GM18517 (cell line): ENCODE results near the gene FAM236A.
"Not testable (repeated sequence)": the region's sequence is repeated elsewhere in the genome, so short reads cannot be mapped to it uniquely, and the experiment has no call there.

Source experiments
- ATAC-seq: cut with Tn5 transposase; IDR thresholded peaks from one replicate; pipeline ENCODE4 v1.9.1; 2021; ENCODE audit warnings: mild to moderate bottlenecking, moderate library complexity; ENCODE audit not compliant: unreplicated experiment

FAM236A gene

DNA sequence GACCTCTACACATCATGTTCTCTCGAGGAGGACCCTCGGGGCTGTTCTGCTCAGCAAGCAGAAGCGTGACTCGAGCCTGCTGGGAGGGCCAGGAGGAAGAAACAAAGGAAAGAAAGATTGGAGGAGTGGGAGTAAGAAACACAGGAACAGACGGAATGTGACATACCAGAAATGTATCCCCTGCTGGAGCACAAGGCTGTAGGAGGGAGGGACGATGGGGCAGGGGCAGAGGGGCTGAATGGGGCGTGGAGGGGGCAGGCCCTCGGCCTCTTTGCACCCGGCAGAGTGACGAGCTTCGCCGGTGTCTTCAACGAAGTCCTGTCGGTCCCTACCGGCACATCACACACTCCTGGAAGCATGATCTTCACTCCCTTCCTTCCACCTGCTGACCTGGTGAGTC, at the start of gene FAM236A:
Gene FAM236A, plus strand, starts transcription at position 301 of the 400 bp plus-strand sequence. Its CDS starts 57 bp downstream, at position 358.
- not testable (repeated sequence) for ATAC-seq

DNA sequence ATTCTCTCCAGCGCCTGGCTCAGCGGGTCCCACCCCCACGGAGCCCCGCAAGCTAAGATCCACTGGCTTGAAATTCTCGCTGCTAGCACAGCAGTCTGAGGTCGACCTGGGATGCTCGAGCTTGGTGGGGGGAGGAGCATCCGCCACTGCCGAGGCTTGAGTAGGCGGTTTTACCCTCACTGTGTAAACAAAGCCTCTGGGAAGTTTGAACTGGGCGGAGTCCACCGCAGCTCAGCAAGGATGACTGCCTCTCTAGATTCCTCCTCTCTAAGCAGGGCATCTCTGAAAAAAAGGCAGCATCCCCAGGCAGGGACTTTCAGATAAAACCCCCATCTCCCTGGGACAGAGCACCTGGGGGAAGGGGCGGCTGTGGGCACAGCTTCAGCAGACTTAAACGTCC, 48.3 kb upstream of the FAM236A start:
- ATAC-seq: not testable (repeated sequence)

DNA sequence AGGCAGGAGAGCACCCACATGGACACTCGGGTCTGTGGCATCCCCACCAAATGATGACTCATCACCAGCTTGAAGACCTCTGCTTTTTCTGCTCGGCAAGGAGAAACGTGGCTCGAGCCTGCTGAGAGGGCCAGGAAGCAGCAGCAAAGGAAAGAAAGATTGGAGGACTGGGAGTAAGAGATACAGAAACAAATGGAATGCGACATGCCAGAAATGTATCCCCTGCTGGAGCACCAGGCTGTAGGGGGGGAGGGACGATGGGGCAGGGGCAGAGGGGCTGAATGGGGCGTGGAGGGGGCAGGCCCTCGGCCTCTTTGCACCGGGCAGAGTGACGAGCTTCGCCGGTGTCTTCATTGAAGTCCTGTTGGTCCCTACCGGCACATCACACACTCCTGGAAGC, 25.7 kb upstream of the FAM236A start, which contains the start of gene FAM236C:
Gene FAM236C, plus strand, starts transcription at position 301 of the 400 bp plus-strand sequence. CDS start 100 bp downstream, outside the sequence.
- ATAC-seq: not testable (repeated sequence)

DNA sequence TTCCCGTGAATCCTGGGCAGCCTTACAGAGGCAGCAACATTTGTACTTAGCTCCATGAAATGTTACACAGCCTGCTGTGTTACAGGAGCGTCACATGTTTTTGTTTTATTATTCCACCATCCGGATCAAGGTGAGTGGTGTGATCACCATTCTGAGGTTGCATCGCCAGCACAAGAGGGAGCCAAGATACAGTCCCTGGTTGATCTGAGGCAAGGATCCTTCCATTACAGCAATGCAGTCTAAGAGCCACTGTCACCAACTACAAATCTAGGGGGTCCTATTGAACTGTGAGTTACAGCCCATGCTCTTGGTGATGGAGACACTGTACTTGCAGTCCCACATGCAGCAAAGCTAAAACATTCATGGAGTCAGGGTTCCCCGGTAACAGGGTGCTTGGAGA, 21.9 kb upstream of the FAM236A start:
- not testable (repeated sequence) for ATAC-seq

DNA sequence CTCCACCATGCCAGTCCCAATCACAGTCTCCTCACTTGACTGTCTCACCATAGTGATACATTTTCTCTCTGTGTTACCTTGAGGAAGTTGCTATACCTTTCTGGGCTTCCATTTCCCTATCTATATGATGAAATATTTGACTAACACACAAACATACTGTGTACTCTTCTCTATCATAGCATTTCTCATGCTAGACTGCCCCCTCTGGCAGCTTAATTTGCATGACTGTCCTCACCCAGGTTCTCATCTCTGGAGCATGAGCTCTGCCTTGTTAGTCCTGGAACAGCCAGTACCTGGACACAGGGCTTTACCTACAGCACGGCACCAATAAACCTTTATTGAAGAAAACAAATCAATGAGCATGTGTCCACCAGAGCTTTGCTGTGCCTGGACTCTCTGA, 5.7 kb upstream of the FAM236A start:
- ATAC-seq: not testable (repeated sequence)

DNA sequence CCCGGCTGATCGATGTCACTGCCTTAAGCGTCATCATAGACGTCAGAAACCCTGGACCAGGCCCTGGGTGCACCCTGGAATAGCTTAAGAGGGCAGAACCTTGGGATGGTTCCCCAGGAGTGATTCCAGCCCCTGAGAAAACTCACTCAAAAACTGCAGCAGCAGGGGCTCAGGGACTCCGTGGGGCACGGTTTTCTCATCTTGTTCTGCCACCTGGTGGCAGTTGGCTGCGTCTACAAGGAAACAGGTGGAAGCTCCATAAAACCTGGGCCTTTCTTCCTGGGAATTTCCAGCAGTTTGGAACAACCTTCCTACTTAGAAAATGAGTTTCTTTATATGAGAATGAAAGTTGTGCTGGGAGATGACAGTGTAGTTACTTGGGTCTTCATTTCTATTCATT, 1.6 kb upstream of the FAM236A start:
- not testable (repeated sequence) for ATAC-seq

DNA sequence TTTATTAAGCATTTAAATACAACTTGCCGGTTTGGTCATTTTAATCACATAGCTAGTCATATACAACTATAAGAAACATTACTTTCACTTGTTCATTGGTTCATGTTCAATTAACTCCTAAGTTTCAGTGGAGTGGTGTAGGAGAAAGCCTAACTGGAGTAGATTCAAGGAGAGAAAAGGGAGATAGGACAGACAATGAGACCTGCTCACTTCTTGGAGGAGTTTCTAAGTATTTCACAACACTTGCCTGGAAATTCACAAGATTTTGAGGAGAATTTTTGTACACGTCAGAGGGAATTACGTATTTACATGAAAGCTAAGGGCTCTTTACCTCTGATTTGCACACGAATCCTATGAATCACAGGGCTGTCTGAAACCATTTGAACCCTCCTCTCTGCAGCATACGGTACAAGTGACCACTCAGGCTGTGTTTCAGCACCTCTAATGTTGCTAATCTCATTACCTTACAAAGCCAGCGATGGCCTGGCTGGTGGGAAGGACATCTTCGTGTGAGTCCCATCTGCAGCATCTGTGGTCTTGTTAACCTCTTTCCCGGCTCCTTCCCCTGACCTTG, 1.0 kb upstream of the FAM236A start:
- not testable (repeated sequence) for ATAC-seq

DNA sequence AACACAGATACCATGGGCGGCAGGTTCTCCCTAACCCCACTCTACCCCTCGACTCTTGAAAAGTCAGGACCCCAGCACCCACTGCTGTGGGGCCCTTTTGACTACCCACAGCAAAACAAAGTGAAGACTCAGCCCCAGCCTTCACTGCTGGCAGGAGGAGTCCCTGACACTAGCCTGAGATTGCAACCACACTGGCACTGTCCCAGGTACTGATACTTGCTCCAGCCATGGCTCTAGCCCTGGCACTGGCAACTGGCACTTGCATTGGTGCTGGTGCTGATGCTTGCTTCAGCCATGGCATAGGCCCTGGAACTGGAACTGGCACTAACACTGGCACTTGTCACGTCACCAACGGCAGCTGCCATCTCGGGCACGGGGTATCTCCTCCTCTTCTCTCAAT, 4.3 kb downstream of the FAM236A start:
- ATAC-seq: not testable (repeated sequence)

DNA sequence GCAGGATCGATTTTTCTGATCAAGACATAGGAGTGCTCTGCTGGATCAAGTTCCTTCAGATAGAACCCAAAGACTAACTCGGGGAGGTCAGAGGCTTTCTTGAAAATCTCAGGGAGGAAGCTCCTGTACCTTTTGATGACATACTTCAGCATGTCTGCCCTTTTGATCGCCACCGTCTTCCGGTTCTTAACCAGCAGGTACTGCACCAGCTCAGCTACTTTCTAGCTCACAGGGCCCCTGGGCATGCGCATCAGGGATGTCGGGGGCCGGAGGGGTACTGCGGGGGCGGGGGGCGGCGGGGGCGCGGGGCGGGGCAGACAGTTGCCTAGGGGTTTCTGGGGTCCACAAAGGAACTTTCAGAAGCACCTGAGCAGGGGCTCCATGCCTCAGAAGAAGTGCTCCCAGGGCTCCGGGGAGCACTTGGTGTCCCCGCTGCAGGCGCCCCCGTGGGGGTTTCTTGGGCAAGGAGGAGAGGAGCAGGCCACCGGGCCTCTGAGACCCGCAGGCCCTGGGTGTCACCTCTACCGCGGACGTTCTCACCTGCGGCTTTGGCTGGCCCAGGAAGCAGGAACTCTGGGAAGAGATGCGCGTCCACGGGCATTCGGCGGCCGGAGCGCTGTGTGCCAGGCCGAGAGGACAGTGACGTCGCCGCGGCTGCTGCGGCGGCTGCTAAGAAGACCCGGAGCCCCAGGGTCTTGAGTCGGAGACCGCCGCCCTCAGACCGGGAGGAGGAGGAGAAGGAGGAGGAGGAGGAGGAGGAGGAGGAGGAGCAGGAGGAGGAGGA, 5.2 kb downstream of the FAM236A start:
- ATAC-seq: peak; percentile 70

DNA sequence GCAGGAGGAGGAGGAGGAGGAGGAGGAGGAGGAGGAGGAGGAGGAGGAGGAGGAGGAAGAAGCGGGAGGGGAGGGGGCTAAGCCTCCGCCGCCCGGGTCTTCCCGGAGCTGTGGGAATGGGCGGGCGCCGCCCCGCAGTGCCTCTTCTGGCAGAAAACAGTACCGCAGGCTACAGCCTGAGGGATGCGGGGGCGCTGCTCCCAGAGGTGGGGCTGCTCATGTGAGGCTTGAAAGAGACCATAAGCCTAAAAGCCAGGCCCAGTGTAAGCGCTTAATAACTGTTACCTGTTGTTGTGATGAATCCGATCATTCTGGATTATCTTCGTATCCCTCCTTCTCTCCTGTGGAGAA, 5.8 kb downstream of the FAM236A start, which contains the start of gene DMRTC1:
Gene DMRTC1, minus strand, starts transcription at position 19 of the 351 bp plus-strand sequence. CDS start 68,143 bp downstream, outside the sequence.
- ATAC-seq: peak; percentile 77

DNA sequence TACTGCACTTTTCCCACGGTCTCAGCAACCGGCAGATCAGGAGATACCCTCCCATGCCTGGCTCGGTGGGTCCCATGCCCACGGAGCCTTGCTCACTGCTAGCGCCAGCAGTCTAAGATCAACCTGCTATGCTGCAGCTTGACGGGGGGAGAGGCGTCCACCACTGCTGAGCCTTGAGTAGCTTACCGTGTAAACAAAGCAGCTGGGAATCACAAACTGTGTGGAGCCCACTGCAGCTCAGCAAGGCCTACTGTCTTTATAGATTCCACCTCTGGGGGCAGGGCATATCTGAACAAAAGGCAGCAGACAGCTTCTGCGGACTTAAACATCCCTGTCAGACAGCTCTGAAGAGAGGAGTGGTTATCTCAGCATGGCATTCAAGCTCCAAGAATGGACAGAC, 22.0 kb downstream of the FAM236A start:
- ATAC-seq: not testable (repeated sequence)

DNA sequence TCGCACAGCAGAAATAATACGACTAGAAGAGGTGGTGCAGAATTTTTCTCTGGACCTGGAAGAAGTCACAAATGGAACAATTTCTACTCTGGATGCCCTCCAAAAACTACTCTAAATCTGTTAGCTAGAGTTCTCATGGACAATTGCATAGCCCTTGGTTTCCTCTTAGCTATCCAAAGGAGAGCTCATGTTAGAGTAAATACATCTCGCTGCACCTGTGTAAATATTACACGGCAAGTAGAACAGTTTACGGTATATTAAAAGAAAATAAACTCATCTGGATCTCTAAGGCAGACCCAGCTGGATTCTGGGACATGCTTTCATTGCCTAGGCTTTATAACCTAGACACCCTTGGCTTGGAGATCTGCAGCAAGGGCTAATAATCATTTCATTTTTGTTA, 33.9 kb downstream of the FAM236A start:
- ATAC-seq: not testable (repeated sequence)

DNA sequence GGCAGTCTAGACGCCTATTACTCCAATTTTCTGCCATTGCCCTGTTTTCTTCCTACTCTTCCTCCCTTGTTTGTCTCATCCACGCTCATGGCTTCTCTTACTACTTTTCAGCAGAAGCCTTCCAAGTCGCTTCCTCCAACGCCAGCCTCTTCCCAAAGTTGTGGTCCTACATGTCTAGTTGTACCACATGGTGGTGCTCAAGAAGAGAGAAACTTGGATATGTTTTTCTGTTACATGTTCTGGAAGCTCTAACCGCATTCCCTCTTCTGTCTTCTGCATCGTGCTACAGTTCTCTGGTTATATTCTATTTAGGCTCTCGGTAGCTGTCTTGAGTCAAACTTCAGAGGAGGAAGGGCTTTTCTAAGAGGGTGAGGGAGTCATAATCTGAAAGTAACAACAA, 36.9 kb downstream of the FAM236A start:
- ATAC-seq: not testable (repeated sequence)

DNA sequence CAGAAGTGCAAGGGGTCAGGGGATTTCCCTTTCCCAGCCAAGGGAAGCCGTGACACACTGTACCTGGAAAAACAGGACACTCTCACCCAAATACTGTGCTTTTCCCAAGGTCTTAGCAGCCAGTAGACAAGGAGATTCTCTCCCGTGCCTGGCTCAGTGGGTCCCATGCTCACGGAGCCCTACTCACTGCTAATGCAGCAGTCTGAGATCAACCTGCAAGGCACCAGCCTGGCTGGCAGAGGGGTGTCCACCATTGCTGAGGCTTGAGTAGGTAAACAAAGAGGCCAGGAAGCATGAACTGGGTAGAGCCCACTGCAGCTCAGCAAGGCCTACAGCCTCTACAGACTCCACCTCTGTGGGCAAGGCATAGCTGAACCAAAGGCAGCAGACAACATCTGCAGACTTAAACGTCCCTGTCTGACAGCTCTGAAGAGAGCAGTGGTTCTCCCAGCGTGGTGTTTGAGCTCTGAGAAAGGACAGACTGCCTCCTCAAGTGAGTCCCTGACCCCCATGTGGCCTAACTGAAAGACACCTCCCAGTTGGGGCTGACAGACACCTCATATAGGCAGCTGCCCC, 43.0 kb downstream of the FAM236A start:
- not testable (repeated sequence) for ATAC-seq
